ENCODE results near the gene SLC49A4. TPM values are rescaled to one million over a fixed set of nuclear protein-coding genes. Genes with fewer than 3 reads are reported as not detected.

The SLC49A4 gene
- total RNA-seq, 1 donor from 2014 or later, result 17.5 TPM

DNA sequence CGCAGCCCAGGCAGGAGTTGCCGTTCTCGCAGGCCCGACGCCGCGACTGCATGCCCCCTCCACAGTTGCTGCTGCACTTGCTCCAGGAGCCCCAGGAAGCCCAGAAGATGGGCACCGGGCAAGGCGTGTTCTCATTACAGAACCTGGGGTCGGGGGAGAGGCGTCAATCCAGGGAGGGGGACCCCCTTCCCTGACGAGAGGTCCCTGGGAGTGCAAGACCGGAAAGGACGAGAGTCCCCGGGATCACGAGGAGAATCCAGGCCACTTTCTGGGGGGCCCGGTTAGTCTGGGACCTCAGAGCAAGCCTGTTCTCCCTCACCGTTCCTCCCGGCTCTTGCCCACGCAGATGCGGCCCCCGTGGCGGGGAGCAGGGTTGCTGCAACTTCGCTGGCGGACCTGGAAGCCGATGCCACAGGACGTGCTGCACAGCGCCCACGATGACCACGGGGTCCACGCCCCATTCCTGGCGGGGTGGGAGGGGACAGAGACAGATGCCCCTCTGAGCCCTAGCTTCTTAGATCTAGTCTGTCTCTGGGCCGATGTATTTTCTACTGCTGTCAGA lies 118.8 kb downstream of the SLC49A4 start:
- Mint-ChIP-seq H3K9me3 (ENCODE audit: low read depth) (no peaks in the 10 kb centered on the region), H3K36me3 (ENCODE audit: insufficient read depth) (no peaks in the 10 kb centered on the region), H3K4me1 (ENCODE audit: low read depth) (no peaks in the 10 kb centered on the region), H3K4me3 (ENCODE audit: low read depth) (no peak overlapping the region), H3K27me3 (peaks cover 3% of the 10 kb centered on the region), H3K27ac (no peak overlapping the region)
- DNase-seq (ENCODE audit: low spot score, unreplicated experiment), result no peak
- TF ChIP-seq, protein P1, sequence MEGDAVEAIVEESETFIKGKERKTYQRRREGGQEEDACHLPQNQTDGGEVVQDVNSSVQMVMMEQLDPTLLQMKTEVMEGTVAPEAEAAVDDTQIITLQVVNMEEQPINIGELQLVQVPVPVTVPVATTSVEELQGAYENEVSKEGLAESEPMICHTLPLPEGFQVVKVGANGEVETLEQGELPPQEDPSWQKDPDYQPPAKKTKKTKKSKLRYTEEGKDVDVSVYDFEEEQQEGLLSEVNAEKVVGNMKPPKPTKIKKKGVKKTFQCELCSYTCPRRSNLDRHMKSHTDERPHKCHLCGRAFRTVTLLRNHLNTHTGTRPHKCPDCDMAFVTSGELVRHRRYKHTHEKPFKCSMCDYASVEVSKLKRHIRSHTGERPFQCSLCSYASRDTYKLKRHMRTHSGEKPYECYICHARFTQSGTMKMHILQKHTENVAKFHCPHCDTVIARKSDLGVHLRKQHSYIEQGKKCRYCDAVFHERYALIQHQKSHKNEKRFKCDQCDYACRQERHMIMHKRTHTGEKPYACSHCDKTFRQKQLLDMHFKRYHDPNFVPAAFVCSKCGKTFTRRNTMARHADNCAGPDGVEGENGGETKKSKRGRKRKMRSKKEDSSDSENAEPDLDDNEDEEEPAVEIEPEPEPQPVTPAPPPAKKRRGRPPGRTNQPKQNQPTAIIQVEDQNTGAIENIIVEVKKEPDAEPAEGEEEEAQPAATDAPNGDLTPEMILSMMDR (IDR thresholded peaks at IDR 0.05; ENCODE audit: unreplicated experiment), result no peak

DNA sequence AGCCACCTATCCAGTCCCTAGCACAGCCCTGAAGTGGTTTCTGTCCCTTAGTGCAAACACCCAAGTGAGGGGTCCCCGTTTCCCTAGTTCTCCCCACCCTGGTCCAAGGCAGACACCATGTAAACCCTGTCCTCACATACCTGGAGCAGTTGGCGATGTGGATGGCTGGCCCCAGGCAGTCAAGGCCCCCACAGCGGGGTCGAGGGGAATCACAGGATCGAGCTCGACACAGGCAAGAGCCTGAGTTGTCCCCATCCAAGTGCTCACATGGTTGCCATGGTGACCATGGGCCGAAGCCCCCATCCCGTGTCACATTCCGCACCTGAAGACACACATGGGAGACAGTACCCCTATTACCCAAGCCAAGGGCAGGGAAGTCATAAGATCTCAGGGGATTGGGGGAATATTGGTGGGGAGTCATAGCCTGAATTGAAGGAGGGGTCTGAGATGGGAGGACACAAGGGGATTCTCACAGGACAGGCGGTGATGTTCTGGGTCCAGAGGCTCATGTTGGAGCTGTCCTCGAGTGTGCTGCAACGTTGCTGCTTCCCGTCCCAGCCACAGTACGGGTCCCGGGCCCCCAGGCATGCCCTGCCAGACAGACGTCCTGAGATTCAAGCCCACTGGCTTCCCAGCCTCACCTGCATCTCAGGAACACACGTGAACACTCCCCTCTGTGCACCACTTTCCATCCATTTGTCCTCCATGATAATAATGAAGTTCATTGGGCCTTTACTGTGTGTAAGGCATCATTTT lies 120.6 kb downstream of the SLC49A4 start:
- Mint-ChIP-seq H3K27ac (no peak overlapping the region), H3K36me3 (ENCODE audit: insufficient read depth) (no peaks in the 10 kb centered on the region), H3K9me3 (ENCODE audit: low read depth) (no peaks in the 10 kb centered on the region), H3K27me3 (peaks cover 8% of the 10 kb centered on the region), H3K4me1 (ENCODE audit: low read depth) (no peaks in the 10 kb centered on the region), H3K4me3 (ENCODE audit: low read depth) (no peak overlapping the region)
- no peak for DNase-seq (ENCODE audit: low spot score, unreplicated experiment)
- TF ChIP-seq, protein P1 (IDR thresholded peaks at IDR 0.05; ENCODE audit: unreplicated experiment), result no peak

DNA sequence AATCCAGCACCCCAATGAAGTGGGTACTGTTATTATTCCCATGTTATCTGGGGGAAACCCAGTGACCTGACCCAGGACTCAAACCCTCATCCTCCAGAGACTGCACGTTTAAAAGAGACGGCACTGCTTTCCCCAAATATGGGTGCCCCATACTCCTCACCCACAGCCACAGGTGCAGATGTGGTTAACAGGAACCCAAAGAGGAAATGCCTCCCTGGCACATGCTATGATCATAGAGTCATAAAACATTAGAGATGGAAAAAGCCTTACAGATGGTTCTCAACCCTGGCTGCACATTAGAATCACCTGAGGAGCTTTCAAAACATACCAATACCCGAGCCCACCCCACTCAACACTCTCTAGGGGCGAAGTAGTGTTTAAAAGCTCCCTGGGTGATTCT lies 121.2 kb downstream of the SLC49A4 start:
- Mint-ChIP-seq H3K27ac (no peak overlapping the region), H3K4me1 (ENCODE audit: low read depth) (no peaks in the 10 kb centered on the region), H3K27me3 (peaks cover 12% of the 10 kb centered on the region), H3K9me3 (ENCODE audit: low read depth) (no peaks in the 10 kb centered on the region), H3K4me3 (ENCODE audit: low read depth) (no peak overlapping the region), H3K36me3 (ENCODE audit: insufficient read depth) (no peaks in the 10 kb centered on the region)
- DNase-seq (ENCODE audit: low spot score, unreplicated experiment), result no peak
- TF ChIP-seq, protein P1 (IDR thresholded peaks at IDR 0.05; ENCODE audit: unreplicated experiment), result no peak

DNA sequence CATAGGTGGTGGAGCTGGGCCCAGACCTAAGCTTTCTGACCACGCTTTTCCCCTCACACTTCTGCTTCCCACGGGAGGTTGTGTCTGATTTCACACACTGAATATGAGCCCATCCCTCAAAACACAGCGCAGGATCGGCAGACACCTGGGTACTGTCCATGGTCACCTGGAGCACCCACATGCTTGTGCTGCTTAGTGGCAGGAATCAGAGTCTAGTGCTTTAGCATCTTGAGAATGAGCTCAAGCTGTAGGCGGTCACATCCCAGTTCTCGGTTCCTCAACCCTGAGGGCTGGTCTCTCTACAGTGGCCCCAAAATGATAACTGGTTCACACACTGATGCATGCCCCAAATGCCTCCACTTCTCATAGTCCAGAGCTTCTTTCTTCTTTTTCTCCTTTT lies 121.7 kb downstream of the SLC49A4 start:
- Mint-ChIP-seq H3K27ac (no peak overlapping the region), H3K4me3 (ENCODE audit: low read depth) (no peak overlapping the region), H3K27me3 (peaks cover 17% of the 10 kb centered on the region), H3K9me3 (ENCODE audit: low read depth) (no peaks in the 10 kb centered on the region), H3K36me3 (ENCODE audit: insufficient read depth) (no peaks in the 10 kb centered on the region), H3K4me1 (ENCODE audit: low read depth) (no peaks in the 10 kb centered on the region)
- DNase-seq (ENCODE audit: low spot score, unreplicated experiment), result no peak
- TF ChIP-seq, protein P1 (IDR thresholded peaks at IDR 0.05; ENCODE audit: unreplicated experiment), result no peak

DNA sequence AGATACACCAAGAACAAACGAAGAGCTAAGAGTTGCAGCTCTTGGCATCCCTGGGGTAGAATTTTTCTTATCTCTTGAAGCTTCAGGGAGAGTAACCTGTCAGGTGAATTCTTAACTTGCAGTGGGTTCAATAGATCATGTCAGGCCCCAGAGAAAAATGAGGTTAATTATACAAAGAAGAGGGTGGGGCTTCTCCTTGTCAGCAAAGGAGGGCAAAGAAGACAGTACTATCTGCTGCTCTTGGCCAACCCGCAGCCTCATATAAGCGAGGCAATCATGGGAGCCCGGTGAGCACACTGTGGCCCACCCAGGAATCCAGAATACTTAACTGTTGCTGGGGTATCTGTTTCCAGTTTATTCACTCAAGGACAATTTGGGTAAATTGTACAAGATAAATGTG lies 122.5 kb downstream of the SLC49A4 start:
- Mint-ChIP-seq H3K9me3 (ENCODE audit: low read depth) (no peaks in the 10 kb centered on the region), H3K36me3 (ENCODE audit: insufficient read depth) (no peaks in the 10 kb centered on the region)
- TF ChIP-seq, protein P1 (IDR thresholded peaks at IDR 0.05; ENCODE audit: unreplicated experiment), result no peak

More for the DNA sequence above, 122.5 kb downstream of the SLC49A4 start:
- Mint-ChIP-seq H3K4me3 (ENCODE audit: low read depth) (no peak overlapping the region), H3K27ac (no peak overlapping the region), H3K27me3 (peaks cover 18% of the 10 kb centered on the region), H3K4me1 (ENCODE audit: low read depth) (no peaks in the 10 kb centered on the region)
- no peak for DNase-seq (ENCODE audit: low spot score, unreplicated experiment)
